GM19239 (cell line): ENCODE results near the gene TEK.

Experiments
- DNase-seq: peaks from one replicate; pipeline ENCODE4 v3.0.0; 2011; ENCODE audit warnings: low spot score; ENCODE audit not compliant: insufficient read length
- FAIRE-seq: peaks from 2 replicates; lab custom pipeline; 2011; peaks lifted over from hg19 to GRCh38; lab: Jason Lieb, UNC

TEK gene

GRCh38 chr9:27117489-27118135 is 8.6 kb downstream of the TEK start:
- DNase-seq (no peak), FAIRE-seq (no peak)

- no peak for FAIRE-seq
- no peak for DNase-seq
Measured at GRCh38 chr9:27118916-27119315, 9.9 kb downstream of the TEK start.

- no peak for FAIRE-seq
Measured at GRCh38 chr9:27124151-27124550, 15.1 kb downstream of the TEK start.

GRCh38 chr9:27125030-27125429 is 16.0 kb downstream of the TEK start:
- FAIRE-seq = no peak
- no peak for DNase-seq

More at GRCh38 chr9:27124151-27124550, 15.1 kb downstream of the TEK start:
- no peak for DNase-seq

GRCh38 chr9:27125936-27126335 is 16.9 kb downstream of the TEK start:
- DNase-seq (no peak), FAIRE-seq (no peak)

GRCh38 chr9:27126670-27127069 is 17.6 kb downstream of the TEK start:
- FAIRE-seq = no peak

GRCh38 chr9:27129221-27129620 is 20.2 kb downstream of the TEK start:
- DNase-seq = no peak
- FAIRE-seq = no peak

More at GRCh38 chr9:27126670-27127069, 17.6 kb downstream of the TEK start:
- DNase-seq = no peak

GRCh38 chr9:27131731-27132130 is 22.7 kb downstream of the TEK start:
- DNase-seq (no peak), FAIRE-seq (no peak)

GRCh38 chr9:27133817-27134216 is 24.8 kb downstream of the TEK start:
- FAIRE-seq (no peak), DNase-seq (no peak)

- FAIRE-seq (no peak), DNase-seq (no peak)
Measured at GRCh38 chr9:27142299-27142930, 33.4 kb downstream of the TEK start.

GRCh38 chr9:27145143-27145542 is 36.1 kb downstream of the TEK start:
- no peak for FAIRE-seq

GRCh38 chr9:27149651-27150050 is 40.6 kb downstream of the TEK start:
- DNase-seq (no peak), FAIRE-seq (no peak)

More at GRCh38 chr9:27145143-27145542, 36.1 kb downstream of the TEK start:
- DNase-seq = no peak

- no peak for DNase-seq
Measured at GRCh38 chr9:27150746-27151406, 41.9 kb downstream of the TEK start.

GRCh38 chr9:27151693-27152404 is 42.8 kb downstream of the TEK start:
- FAIRE-seq = no peak
- no peak for DNase-seq

More at GRCh38 chr9:27150746-27151406, 41.9 kb downstream of the TEK start:
- no peak for FAIRE-seq

- FAIRE-seq (no peak), DNase-seq (no peak)
Measured at GRCh38 chr9:27152405-27152718, 43.3 kb downstream of the TEK start.

- no peak for DNase-seq
- no peak for FAIRE-seq
Measured at GRCh38 chr9:27154908-27155307, 45.9 kb downstream of the TEK start.

- DNase-seq = no peak
- no peak for FAIRE-seq
Measured at GRCh38 chr9:27157097-27157496, 48.1 kb downstream of the TEK start.

- no peak for FAIRE-seq
- DNase-seq = no peak
Measured at GRCh38 chr9:27157736-27158135, 48.7 kb downstream of the TEK start.

- FAIRE-seq (no peak), DNase-seq (no peak)
Measured at GRCh38 chr9:27160636-27161035, 51.6 kb downstream of the TEK start.

- FAIRE-seq = no peak
Measured at GRCh38 chr9:27162045-27162444, 53.0 kb downstream of the TEK start.

GRCh38 chr9:27165068-27165467 is 56.0 kb downstream of the TEK start:
- no peak for DNase-seq
- no peak for FAIRE-seq

More at GRCh38 chr9:27162045-27162444, 53.0 kb downstream of the TEK start:
- no peak for DNase-seq
